AG04449 (cell line): Measurements from ENCODE around the gene GRIN3B.
A peak's percentile ranks its signal among the peaks of the same experiment; 100 is the strongest.

Source experiments
- CTCF ChIA-PET: fragments of 350-600 bp; formaldehyde crosslinking; extraction: SDS; loops from one replicate; lab custom pipeline; 2021; ENCODE audit warnings: antibody characterized with exemption; lab: Yijun Ruan, JAX
- POLR2A ChIA-PET: fragments of 400-600, 350-600 bp; formaldehyde crosslinking; extraction: SDS; loops from one replicate; lab custom pipeline; 2020; ENCODE audit warnings: antibody characterized with exemption, inconsistent platforms; lab: Yijun Ruan, JAX
- DNase-seq: peaks from one replicate; pipeline ENCODE4 v3.0.0-alpha.2; 2010; ENCODE audit warnings: low read depth, low spot score
- H3K4me3 ChIP-seq: 2 replicates; pipeline ENCODE4 v1.5.1; 2011; ENCODE audit warnings: low read depth, mild to moderate bottlenecking, control low read depth, low read length
- CTCF ChIP-seq: IDR thresholded peaks from one replicate; pipeline ENCODE4 v1.5.1; 2011; ENCODE audit warnings: mild to moderate bottlenecking, moderate library complexity, low read length, control low read depth, inconsistent platforms; ENCODE audit not compliant: insufficient read depth; ENCODE audit errors: missing control alignments

GRIN3B gene

GRCh38 chr19:995051-995827 lies 5.0 kb upstream of the GRIN3B start:
- POLR2A ChIA-PET = no interaction called here
- no peak for DNase-seq

GRCh38 chr19:996051-996838 lies 4.0 kb upstream of the GRIN3B start:
- ChIA-PET POLR2A (interaction anchor here (0.7 to 1.3 kb wide), 2 partner anchors 12 to 71 kb away, joined by 4 read pairs; partner anchors contain the start of gene WDR18), CTCF (interaction anchor here (0.7 to 1.3 kb wide), 4 partner anchors 8 to 245 kb away, joined by 3 to 6 read pairs (median 4); partner anchors contain the start of gene ATP5F1D)
- TF ChIP-seq CTCF = no peak
- no peak for DNase-seq
- peak overlapping the region; percentile 32 for H3K4me3 ChIP-seq

More at GRCh38 chr19:995051-995827, 5.0 kb upstream of the GRIN3B start:
- no peak overlapping the region for H3K4me3 ChIP-seq
- no peak for TF ChIP-seq CTCF
- CTCF ChIA-PET = interaction anchor here (0.8 to 1.3 kb wide), 4 partner anchors 9 to 72 kb away, joined by 3 to 6 read pairs (median 4); partner anchors contain the start of gene WDR18

- no peak for TF ChIP-seq CTCF
- ChIA-PET POLR2A (no interaction called here), CTCF (interaction anchor here (0.9 to 2.9 kb wide), 2 partner anchors 22 to 75 kb away, joined by 3 to 27 read pairs; partner anchors contain the start of gene TMEM259)
- no peak for DNase-seq
- no peak overlapping the region for H3K4me3 ChIP-seq
These were observed 2.2 kb upstream of the GRIN3B start for GRCh38 chr19:998064-998463.

- TF ChIP-seq CTCF = no peak
- CTCF ChIA-PET = interaction anchor here (0.8 to 2.9 kb wide), 5 partner anchors 8 to 101 kb away, joined by 3 to 27 read pairs (median 3); partner anchors contain the start of gene TMEM259
- no peak overlapping the region for H3K4me3 ChIP-seq
- POLR2A ChIA-PET = no interaction called here
- DNase-seq = no peak
These were observed 870 bp upstream of the GRIN3B start for GRCh38 chr19:999379-999719.

- no peak for TF ChIP-seq CTCF
- ChIA-PET CTCF (interaction anchor here (0.7 to 1.0 kb wide), 5 partner anchors 54 to 199 kb away, joined by 3 read pairs; no protein-coding TSS in a partner anchor), POLR2A (no interaction called here)
- H3K4me3 ChIP-seq = no peak overlapping the region
- DNase-seq = no peak
These were observed 645 bp downstream of the GRIN3B start for GRCh38 chr19:1000591-1001537.
